GM12878 (cell line): ENCODE measurements around the gene SLC2A1. TPM values are rescaled to one million over a fixed set of nuclear protein-coding genes. Genes with fewer than 3 reads are reported as not detected.

Experiments
- CBX5 ChIP-seq: sonication (generic); IDR thresholded peaks from 2 replicates; pipeline ENCODE4 v1.6.1; 2016; ENCODE audit warnings: low read depth, moderate library complexity, mild to moderate bottlenecking, inconsistent platforms
- ETV6 ChIP-seq, 2 experiments: fragments of 450-650 bp in 1 of 2; IDR thresholded peaks in 1 of 2; conservative IDR thresholded peaks in 1 of 2; 2 replicates each; pipeline ENCODE4 v1.6.1; 2014; ENCODE audit warnings: antibody characterized with exemption in 1 of 2, borderline replicate concordance in 1 of 2, low read depth in 1 of 2, mild to moderate bottlenecking in 1 of 2, moderate library complexity in 1 of 2
- NFXL1 ChIP-seq: fragments of 450-650 bp; IDR thresholded peaks from 2 replicates; pipeline ENCODE4 v1.6.1; 2017; ENCODE audit warnings: antibody characterized with exemption, mild to moderate bottlenecking, borderline replicate concordance
- NR2F1 ChIP-seq: fragments of 450-650 bp; conservative IDR thresholded peaks from 2 replicates; pipeline ENCODE4 v1.6.1; 2017; ENCODE audit warnings: mild to moderate bottlenecking
- PAX5 ChIP-seq: IDR thresholded peaks from 2 replicates; pipeline ENCODE4 v1.6.1; 2011; ENCODE audit warnings: low read depth, low read length, borderline replicate concordance
- SMC3 ChIP-seq: IDR thresholded peaks from 2 replicates; pipeline ENCODE4 v1.6.1; 2011; ENCODE audit warnings: low read length, improper control_type of control experiment, borderline replicate concordance
- SP1 ChIP-seq: IDR thresholded peaks from one replicate; pipeline ENCODE4 v1.6.1; 2011; ENCODE audit warnings: low read depth, low read length
- YBX1 ChIP-seq: fragments of 450-650 bp; IDR thresholded peaks from 2 replicates; pipeline ENCODE4 v1.6.1; 2016; ENCODE audit warnings: antibody characterized with exemption
- polyA plus RNA-seq, 11 experiments: library from polyadenylated mRNA; depleted of rRNA in 4 of 11; unstranded in 6 of 11; stranded (reverse) in 5 of 11; fragments of >200 nt; fragmentation: Nextera tagmentation in 4 of 11; fragmentation: Illumina TruSeq in 1 of 11; extraction: Ambion mirVana in 4 of 11; extraction: Trizol in 1 of 11; gene quantifications; 1 replicate in 1 of 11; 2 replicates in 10 of 11; pipeline versions ENCODE4 v1.2.1 to v1.2.3, GENCODE V29; 2011 to 2016; ENCODE audit warnings: inconsistent platforms in 2 of 11, missing spikeins in 2 of 11, low read depth in 1 of 11
- total RNA-seq, 4 experiments: library from RNA; depleted of rRNA in 3 of 4; stranded (reverse); fragments of >200 nt in 3 of 4; fragmentation: Illumina TruSeq in 1 of 4; extraction: Trizol in 1 of 4; gene quantifications; 2 replicates each; pipeline versions ENCODE4 v1.2.1 to v1.2.3, GENCODE V29; 2013 to 2021
- TF ChIP-seq, protein P1 (sequence below): fragments of 450-650 bp; formaldehyde crosslinking; IDR thresholded peaks from 2 replicates; pipeline ENCODE4 v1.4.0; 2020; ENCODE audit warnings: mild to moderate bottlenecking, moderate library complexity
- TF ChIP-seq, protein P2 (sequence below): fragments of 450-650 bp; IDR thresholded peaks from 2 replicates; pipeline ENCODE4 v1.6.1; 2017; ENCODE audit warnings: mild to moderate bottlenecking, moderate library complexity
- TF ChIP-seq, protein P3 (sequence below): IDR thresholded peaks from 2 replicates; pipeline ENCODE4 v1.6.1; 2012; ENCODE audit warnings: low read depth, low read length, improper control_type of control experiment

The SLC2A1 gene
- total and polyA plus RNA-seq, 10 of the 15 experiments (the other 5 are each of a cell fraction or from before 2014, with no cell fraction given): 5.7 to 66.0 (median 44.2) TPM

DNA sequence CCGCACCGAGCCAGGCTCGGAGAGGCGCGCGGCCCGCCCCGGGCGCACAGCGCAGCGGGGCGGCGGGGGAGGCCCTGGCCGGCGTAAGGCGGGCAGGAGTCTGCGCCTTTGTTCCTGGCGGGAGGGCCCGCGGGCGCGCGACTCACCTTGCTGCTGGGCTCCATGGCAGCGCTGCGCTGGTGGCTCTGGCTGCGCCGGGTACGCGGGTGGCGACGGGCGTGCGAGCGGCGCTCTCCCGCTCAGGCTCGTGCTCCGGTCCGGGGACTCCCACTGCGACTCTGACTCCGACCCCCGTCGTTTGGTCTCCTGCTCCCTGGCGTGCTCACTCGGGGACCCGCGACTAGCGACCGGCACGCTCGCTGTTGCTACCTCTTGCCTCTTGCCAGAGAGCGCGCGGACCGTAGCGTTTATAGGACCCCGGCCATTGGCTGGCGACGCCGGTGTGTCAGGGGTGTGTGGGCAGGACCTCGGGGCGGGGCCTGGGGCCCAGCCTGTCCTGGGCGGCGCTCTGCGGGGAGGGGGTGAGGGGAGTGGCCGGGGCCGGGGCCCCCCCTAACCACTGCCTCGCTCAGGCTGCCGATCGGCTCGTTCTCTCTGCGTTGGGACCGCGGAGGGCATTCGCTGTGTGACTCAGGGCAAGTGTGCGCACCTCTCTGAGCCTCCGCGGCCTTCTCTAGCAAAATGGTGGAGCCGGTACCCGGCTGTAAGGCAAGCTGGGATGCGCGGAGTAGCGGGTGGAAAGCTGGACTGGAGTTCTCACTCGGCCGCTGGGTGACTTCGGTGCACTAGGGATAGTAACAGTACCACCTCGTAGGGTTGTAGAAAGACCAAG, at the start of gene SLC2A1 (continued):
- TF ChIP-seq, protein P1, sequence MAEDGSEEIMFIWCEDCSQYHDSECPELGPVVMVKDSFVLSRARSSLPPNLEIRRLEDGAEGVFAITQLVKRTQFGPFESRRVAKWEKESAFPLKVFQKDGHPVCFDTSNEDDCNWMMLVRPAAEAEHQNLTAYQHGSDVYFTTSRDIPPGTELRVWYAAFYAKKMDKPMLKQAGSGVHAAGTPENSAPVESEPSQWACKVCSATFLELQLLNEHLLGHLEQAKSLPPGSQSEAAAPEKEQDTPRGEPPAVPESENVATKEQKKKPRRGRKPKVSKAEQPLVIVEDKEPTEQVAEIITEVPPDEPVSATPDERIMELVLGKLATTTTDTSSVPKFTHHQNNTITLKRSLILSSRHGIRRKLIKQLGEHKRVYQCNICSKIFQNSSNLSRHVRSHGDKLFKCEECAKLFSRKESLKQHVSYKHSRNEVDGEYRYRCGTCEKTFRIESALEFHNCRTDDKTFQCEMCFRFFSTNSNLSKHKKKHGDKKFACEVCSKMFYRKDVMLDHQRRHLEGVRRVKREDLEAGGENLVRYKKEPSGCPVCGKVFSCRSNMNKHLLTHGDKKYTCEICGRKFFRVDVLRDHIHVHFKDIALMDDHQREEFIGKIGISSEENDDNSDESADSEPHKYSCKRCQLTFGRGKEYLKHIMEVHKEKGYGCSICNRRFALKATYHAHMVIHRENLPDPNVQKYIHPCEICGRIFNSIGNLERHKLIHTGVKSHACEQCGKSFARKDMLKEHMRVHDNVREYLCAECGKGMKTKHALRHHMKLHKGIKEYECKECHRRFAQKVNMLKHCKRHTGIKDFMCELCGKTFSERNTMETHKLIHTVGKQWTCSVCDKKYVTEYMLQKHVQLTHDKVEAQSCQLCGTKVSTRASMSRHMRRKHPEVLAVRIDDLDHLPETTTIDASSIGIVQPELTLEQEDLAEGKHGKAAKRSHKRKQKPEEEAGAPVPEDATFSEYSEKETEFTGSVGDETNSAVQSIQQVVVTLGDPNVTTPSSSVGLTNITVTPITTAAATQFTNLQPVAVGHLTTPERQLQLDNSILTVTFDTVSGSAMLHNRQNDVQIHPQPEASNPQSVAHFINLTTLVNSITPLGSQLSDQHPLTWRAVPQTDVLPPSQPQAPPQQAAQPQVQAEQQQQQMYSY (CRISPR knock-in tag): no peak
- TF ChIP-seq CBX5 (no peak), YBX1 (no peak), SMC3 (no peak), ETV6 (conservative IDR thresholded peaks at IDR 0.05 in 1 of 2, IDR thresholded peaks at IDR 0.05 in 1 of 2; ENCODE audit: borderline replicate concordance in 1 of 2, low read depth in 1 of 2) (no peak), SP1 (no peak), PAX5 (0 out of 2 replicates have a peak, but pooled peaks have one; percentile 56), NFXL1 (peak; percentile 98), NR2F1 (0 out of 2 replicates have a peak, but pooled peaks have one; percentile 41)
- TF ChIP-seq, protein P2, sequence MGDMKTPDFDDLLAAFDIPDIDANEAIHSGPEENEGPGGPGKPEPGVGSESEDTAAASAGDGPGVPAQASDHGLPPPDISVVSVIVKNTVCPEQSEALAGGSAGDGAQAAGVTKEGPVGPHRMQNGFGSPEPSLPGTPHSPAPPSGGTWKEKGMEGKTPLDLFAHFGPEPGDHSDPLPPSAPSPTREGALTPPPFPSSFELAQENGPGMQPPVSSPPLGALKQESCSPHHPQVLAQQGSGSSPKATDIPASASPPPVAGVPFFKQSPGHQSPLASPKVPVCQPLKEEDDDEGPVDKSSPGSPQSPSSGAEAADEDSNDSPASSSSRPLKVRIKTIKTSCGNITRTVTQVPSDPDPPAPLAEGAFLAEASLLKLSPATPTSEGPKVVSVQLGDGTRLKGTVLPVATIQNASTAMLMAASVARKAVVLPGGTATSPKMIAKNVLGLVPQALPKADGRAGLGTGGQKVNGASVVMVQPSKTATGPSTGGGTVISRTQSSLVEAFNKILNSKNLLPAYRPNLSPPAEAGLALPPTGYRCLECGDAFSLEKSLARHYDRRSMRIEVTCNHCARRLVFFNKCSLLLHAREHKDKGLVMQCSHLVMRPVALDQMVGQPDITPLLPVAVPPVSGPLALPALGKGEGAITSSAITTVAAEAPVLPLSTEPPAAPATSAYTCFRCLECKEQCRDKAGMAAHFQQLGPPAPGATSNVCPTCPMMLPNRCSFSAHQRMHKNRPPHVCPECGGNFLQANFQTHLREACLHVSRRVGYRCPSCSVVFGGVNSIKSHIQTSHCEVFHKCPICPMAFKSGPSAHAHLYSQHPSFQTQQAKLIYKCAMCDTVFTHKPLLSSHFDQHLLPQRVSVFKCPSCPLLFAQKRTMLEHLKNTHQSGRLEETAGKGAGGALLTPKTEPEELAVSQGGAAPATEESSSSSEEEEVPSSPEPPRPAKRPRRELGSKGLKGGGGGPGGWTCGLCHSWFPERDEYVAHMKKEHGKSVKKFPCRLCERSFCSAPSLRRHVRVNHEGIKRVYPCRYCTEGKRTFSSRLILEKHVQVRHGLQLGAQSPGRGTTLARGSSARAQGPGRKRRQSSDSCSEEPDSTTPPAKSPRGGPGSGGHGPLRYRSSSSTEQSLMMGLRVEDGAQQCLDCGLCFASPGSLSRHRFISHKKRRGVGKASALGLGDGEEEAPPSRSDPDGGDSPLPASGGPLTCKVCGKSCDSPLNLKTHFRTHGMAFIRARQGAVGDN: no peak; the same call in 1 of the 2 replicates
- TF ChIP-seq, protein P3, sequence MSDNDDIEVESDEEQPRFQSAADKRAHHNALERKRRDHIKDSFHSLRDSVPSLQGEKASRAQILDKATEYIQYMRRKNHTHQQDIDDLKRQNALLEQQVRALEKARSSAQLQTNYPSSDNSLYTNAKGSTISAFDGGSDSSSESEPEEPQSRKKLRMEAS: peak; percentile 69; the same call in 1 of the 2 replicates
- TF ChIP-seq, all 136 proteins: peak for 47
